Measurements from ENCODE around the gene LEF1. TPM values are rescaled to one million over a fixed set of nuclear protein-coding genes. Genes with fewer than 3 reads are reported as not detected.

LEF1 gene
- total RNA-seq, 1 experiment from 2014 or later, result 22.3 TPM

- no peaks in the 10 kb centered on the region for H3K27me3 ChIP-seq (replicated peaks; ENCODE audit: control insufficient read depth, insufficient read depth, low read length)
- H3K36me3 Mint-ChIP-seq (ENCODE audit: insufficient read depth, unreplicated experiment), result peaks cover 4% of the 10 kb centered on the region
- TF ChIP-seq CTCF (IDR thresholded peaks at IDR 0.05; ENCODE audit: insufficient read depth in 1 of 2, low read depth in 1 of 2, low read length in 1 of 2, severe bottlenecking in 1 of 2, unreplicated experiment in 1 of 2), result no peak
- H3K27me3 Mint-ChIP-seq (ENCODE audit: insufficient read depth, unreplicated experiment), result peaks cover 3% of the 10 kb centered on the region
- no peaks in the 10 kb centered on the region for H3K9me3 ChIP-seq
- H3K36me3 ChIP-seq (ENCODE audit: control insufficient read depth, insufficient read depth, low read length), result no peaks in the 10 kb centered on the region
- ChIA-PET CTCF (no interaction called here), POLR2A (no interaction called here)
- H3K27ac Mint-ChIP-seq (ENCODE audit: unreplicated experiment), result no peak overlapping the region
- BruUV-seq (replicated peaks), result no TSS peak
- no peak for DNase-seq
- H3K4me3 Mint-ChIP-seq (ENCODE audit: unreplicated experiment), result no peak overlapping the region
- H3K4me3 ChIP-seq (ENCODE audit: low read depth, low read length), result no peak overlapping the region
- H3K4me1 Mint-ChIP-seq (ENCODE audit: low read depth, unreplicated experiment), result no peaks in the 10 kb centered on the region
- H3K4me1 ChIP-seq, result 0 out of 2 replicates have a peak, but pooled peaks cover 1% of the 10 kb centered on the region
- intact Hi-C loops (cut with micrococcal nuclease; ENCODE audit: unreplicated experiment), result no loop called here
- no peaks in the 10 kb centered on the region for H3K9me3 Mint-ChIP-seq (ENCODE audit: unreplicated experiment)
Observed at GRCh38 chr4:108152980-108153379, 15.8 kb downstream of the LEF1 start.

GRCh38 chr4:108149588-108150380 is 18.9 kb downstream of the LEF1 start:
- DNase-seq, result no peak
- Histone ChIP-seq H3K27me3 (replicated peaks; ENCODE audit: control insufficient read depth, insufficient read depth, low read length) (no peaks in the 10 kb centered on the region), H3K9me3 (no peaks in the 10 kb centered on the region), H3K4me3 (ENCODE audit: low read depth, low read length) (no peak overlapping the region), H3K36me3 (ENCODE audit: control insufficient read depth, insufficient read depth, low read length) (no peaks in the 10 kb centered on the region), H3K4me1 (no peaks in the 10 kb centered on the region)
- H3K4me1 Mint-ChIP-seq (ENCODE audit: low read depth, unreplicated experiment), result no peaks in the 10 kb centered on the region
- intact Hi-C loops (cut with micrococcal nuclease; ENCODE audit: unreplicated experiment), result no loop called here
- BruUV-seq (replicated peaks), result no TSS peak
- ChIA-PET POLR2A (no interaction called here), CTCF (no interaction called here)
- H3K9me3 Mint-ChIP-seq (ENCODE audit: unreplicated experiment), result no peaks in the 10 kb centered on the region
- TF ChIP-seq CTCF (IDR thresholded peaks at IDR 0.05; ENCODE audit: insufficient read depth in 1 of 2, low read depth in 1 of 2, low read length in 1 of 2, severe bottlenecking in 1 of 2, unreplicated experiment in 1 of 2), result no peak
- no peak overlapping the region for H3K27ac Mint-ChIP-seq (ENCODE audit: unreplicated experiment)
- H3K27me3 Mint-ChIP-seq (ENCODE audit: insufficient read depth, unreplicated experiment), result peaks cover 3% of the 10 kb centered on the region
- peaks cover 4% of the 10 kb centered on the region for H3K36me3 Mint-ChIP-seq (ENCODE audit: insufficient read depth, unreplicated experiment)
- H3K4me3 Mint-ChIP-seq (ENCODE audit: unreplicated experiment), result no peak overlapping the region

- intact Hi-C loops (cut with micrococcal nuclease; ENCODE audit: unreplicated experiment), result no loop called here
- no peak for TF ChIP-seq CTCF (IDR thresholded peaks at IDR 0.05; ENCODE audit: insufficient read depth in 1 of 2, low read depth in 1 of 2, low read length in 1 of 2, severe bottlenecking in 1 of 2, unreplicated experiment in 1 of 2)
- no peaks in the 10 kb centered on the region for H3K27me3 ChIP-seq (replicated peaks; ENCODE audit: control insufficient read depth, insufficient read depth, low read length)
- Mint-ChIP-seq H3K36me3 (ENCODE audit: insufficient read depth, unreplicated experiment) (peaks cover 4% of the 10 kb centered on the region), H3K4me1 (ENCODE audit: low read depth, unreplicated experiment) (no peaks in the 10 kb centered on the region), H3K27ac (ENCODE audit: unreplicated experiment) (no peak overlapping the region), H3K9me3 (ENCODE audit: unreplicated experiment) (no peaks in the 10 kb centered on the region), H3K4me3 (ENCODE audit: unreplicated experiment) (no peak overlapping the region), H3K27me3 (ENCODE audit: insufficient read depth, unreplicated experiment) (peaks cover 3% of the 10 kb centered on the region)
- ChIA-PET CTCF (no interaction called here), POLR2A (interaction anchor here (0.6 kb wide), 1 partner anchor 17 kb away, joined by 4 read pairs; no protein-coding TSS in a partner anchor)
- H3K9me3 ChIP-seq, result no peaks in the 10 kb centered on the region
- no TSS peak for BruUV-seq (replicated peaks)
- H3K4me3 ChIP-seq (ENCODE audit: low read depth, low read length), result no peak overlapping the region
- no peaks in the 10 kb centered on the region for H3K36me3 ChIP-seq (ENCODE audit: control insufficient read depth, insufficient read depth, low read length)
- no peak for DNase-seq
- no peaks in the 10 kb centered on the region for H3K4me1 ChIP-seq
Observed at GRCh38 chr4:108148316-108148715, 20.4 kb downstream of the LEF1 start.
